ENCODE measurements around the gene MARCHF2.

DNA sequence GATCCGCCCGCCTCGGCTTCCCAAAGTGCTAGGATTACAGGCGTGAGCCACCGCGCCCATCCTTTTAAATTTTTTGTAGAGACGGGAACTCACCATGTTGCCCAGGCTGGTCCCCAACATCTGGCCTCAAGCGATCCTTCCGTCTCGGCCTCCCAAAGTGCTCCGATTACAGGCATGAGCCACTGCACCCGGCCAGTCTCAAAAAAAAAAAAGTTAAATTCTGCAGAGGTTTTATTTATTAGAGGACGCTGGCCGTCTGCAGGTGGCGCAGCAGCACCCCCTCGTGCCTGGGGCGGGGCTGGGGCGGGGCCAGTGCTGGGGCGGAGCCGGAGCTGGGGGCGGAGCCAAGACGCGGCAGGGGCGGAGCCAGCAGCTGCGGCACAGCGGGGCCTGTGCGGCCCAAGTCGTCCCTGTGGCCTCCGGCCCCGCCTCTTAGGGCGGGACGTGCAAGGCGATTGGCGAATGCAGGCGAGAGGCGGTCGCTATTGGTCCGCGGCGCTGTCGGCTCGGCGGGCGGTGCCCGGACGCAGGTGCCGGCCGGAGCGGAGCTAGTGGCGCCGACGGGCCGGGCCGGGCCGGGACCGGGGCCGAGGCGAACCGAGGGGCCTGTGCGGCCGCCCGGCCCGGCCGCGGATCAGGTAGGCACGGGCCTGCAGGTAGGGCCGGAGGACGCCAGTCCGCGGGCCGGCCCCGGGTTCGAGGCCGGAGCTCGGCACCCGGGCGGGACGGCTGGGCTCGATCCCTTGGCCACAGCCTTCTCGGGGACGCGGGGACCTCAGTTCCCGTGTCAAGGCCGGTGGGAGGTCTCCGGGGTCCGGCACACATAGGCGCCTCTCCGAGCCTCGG lies at the start of gene MARCHF2:
- TF ChIP-seq, protein P1, sequence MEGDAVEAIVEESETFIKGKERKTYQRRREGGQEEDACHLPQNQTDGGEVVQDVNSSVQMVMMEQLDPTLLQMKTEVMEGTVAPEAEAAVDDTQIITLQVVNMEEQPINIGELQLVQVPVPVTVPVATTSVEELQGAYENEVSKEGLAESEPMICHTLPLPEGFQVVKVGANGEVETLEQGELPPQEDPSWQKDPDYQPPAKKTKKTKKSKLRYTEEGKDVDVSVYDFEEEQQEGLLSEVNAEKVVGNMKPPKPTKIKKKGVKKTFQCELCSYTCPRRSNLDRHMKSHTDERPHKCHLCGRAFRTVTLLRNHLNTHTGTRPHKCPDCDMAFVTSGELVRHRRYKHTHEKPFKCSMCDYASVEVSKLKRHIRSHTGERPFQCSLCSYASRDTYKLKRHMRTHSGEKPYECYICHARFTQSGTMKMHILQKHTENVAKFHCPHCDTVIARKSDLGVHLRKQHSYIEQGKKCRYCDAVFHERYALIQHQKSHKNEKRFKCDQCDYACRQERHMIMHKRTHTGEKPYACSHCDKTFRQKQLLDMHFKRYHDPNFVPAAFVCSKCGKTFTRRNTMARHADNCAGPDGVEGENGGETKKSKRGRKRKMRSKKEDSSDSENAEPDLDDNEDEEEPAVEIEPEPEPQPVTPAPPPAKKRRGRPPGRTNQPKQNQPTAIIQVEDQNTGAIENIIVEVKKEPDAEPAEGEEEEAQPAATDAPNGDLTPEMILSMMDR (conservative IDR thresholded peaks at IDR 0.05; ENCODE audit: low read depth, low read length): peak; percentile 68
- TF ChIP-seq EZH2 (IDR thresholded peaks at IDR 0.05; ENCODE audit: low read length, unreplicated experiment) (no peak), EZH2phosphoT487 (IDR thresholded peaks at IDR 0.05; ENCODE audit: borderline replicate concordance, low read length) (no peak)

All from PC-3 (cell line).